CD4-positive, alpha-beta T cell treated with Interferon gamma for 1 hour (primary cell): ENCODE results near the gene RASA4B.

Experiments
- DNase-seq: peaks from one replicate; pipeline ENCODE4 v3.0.0-alpha.2; 2020

The RASA4B gene

DNA sequence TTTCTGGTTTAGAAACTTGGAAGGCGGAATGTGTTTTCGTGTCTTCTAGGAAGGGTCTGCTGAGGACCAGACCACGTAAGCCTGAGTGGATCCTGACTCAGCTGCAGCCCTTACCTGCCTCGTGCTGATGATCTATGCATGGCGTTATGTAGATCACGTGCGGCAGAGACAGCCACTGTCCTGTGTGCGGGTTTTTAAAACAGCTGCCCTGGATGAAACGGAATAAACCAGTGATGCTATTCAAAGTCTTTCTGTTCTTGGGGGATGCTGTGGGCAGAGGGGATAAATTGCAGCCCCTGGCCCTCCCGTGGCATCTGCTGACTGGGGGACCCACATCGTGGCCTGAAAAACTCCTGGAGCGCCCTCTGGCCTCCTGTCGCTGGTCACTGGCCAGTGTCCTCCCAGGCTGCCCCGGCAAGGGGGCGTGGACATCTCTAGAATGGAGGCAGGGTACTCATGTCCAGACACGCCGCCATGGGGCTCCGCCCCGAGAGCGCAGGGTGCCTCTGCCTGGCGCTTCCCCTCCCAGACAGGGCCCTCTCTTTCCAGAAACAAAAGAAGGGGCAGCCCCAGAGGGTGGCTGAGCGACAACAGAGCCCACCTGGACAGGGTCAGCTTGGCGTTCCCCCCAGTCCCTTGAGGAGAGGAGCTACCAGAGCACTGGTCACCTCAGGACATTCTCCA, 66.1 kb downstream of the RASA4B start:
- DNase-seq: no peak

DNA sequence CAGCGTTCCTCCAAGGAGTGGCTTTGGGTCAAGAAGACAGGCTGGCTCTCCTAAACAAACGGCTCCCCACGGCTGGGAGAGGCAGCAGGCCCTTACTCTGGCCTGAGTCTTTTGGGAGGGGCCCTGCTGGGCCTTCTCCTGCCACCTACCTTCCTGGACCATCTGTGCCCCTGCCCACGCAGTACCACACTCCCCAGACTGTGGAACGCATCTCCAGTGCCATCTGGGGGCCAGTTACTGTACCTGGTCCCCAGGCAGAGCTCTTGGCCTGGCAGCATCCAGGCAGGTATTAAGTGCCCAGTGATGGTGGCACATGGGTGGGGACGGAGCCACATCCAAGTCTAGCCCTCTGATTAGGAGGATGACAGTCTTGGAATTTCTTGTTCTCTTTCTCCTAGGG, 67.3 kb downstream of the RASA4B start:
- DNase-seq: peak; percentile 58

DNA sequence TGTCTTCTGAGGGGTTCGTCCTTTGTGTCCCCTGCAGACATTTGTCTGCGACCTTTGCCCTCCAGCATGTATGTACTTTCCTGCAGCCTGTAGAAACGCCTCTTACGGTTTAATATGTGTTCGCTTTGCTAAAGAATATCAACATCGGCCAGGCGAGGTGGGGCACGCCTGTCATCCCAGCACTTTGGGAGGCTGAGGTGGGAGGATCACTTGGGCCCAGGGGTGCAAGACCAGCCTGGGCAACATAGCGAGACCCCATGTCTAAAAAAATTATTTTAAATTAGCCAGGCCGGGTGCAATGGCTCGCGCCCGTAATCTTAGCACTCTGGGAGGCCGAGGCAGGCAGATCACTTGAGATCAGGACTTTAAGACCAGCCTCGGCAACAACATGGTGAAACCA, 68.4 kb downstream of the RASA4B start:
- DNase-seq: no peak

DNA sequence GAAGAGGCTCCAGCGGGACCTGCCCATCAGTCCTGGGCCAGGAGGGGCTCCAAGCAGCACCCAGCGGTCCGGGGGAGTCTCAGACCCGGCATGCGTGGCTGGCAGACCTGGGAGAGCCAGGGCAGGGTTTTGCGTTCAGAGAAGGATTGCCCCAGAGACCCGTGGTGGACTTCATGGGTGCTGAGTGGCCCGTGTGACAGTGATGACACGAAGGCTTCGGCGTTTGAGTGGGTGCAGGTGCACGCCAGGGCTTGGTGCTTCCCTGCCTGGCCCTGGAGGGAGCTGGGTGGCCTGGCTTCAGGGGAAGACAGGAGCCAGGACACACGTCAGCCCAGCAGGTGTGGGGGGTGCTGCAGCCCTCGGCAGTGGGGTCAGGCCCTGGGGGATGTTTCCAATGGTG, 70.3 kb downstream of the RASA4B start:
- DNase-seq: no peak

DNA sequence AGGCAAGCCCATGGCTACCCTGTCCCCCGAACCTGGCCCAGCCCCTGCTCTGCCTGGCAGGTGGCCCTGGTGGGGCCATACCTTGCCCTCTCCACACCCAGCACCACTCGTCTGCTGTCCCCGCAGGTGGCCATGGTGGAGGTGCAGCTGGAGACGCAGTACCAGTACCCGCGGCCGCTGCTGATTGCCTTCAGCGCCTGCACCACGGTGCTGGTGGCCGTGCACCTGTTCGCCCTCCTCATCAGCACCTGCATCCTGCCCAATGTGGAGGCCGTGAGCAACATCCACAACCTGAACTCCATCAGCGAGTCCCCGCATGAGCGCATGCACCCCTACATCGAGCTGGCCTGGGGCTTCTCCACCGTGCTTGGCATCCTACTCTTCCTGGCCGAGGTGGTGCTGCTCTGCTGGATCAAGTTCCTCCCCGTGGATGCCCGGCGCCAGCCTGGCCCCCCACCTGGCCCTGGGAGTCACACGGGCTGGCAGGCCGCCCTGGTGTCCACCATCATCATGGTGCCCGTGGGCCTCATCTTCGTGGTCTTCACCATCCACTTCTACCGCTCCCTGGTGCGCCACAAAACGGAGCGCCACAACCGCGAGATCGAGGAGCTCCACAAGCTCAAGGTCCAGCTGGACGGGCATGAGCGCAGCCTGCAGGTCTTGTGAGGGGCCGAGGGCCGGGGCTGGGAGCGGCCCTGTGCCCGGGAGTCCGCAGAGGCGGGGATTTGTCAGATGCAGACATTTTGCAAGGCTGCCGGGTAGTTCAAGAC, 71.0 kb downstream of the RASA4B start:
- no peak for DNase-seq

- DNase-seq: no peak
These were observed 71.9 kb downstream of the RASA4B start for GRCh38 chr7:102445674-102446071.

- DNase-seq: no peak
These were observed 72.5 kb downstream of the RASA4B start for GRCh38 chr7:102444961-102445673.

DNA sequence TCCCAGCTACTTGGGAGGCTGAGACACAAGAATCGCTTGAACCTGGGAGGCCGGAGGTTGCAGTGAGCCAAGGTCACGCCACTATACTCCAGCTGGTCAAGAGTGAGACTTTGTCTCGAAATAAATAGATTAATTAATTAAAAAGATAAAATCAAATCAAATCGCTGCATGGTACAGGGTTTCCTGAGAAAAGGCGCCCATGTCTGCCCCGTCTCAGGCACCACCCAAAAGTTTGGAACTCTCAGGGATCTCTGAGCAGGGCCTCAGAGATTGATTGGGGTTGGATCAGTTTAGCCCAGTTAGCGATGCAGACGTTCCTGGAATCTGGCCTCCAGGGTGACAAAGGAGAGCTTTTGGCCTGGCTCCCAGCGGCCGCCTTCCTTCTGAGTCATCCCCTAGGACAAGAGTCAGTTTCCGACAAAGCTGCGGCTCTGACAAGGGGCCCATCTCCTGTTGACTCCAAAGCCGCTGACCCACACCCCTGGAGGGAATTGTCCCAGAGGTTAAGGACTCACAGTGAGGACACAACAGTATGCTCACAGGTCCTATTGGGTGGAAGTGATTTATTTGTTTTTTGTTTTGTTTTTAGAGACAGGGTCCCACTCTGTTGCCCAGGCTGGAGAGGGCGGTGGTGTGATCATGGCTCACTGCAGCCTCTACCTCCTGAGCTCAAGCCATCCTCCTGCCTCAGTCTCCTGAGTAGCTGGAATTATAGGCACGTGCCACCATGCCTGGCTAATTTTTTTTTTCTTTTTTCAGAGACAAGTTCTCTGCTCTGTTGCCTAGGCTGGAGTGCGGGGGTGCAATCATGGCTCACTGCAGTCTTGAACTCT, 77.4 kb downstream of the RASA4B start:
- no peak for DNase-seq

GRCh38 chr7:102436118-102436517, 81.5 kb downstream of the RASA4B start:
- no peak for DNase-seq

GRCh38 chr7:102434039-102434486, 83.5 kb downstream of the RASA4B start:
- DNase-seq: no peak

GRCh38 chr7:102433219-102434038, 84.1 kb downstream of the RASA4B start, which contains the start of gene ORAI2:
TSS of gene ORAI2 (plus strand) at chr7:102433575. CDS start at chr7:102438957, 5,382 bp downstream.
- DNase-seq: peak; percentile 88
